SK-N-SH treated with all-trans-retinoic acid at 6 μM for 48 hours (cell line): ENCODE measurements around the gene C17orf107.

ENCODE experiments used
- ATAC-seq: fragments of 200-7000 bp; cut with Tn5 transposase; 3 replicates; pipeline ENCODE4 v1.9.1; 2020; ENCODE audit warnings: mild to moderate bottlenecking, moderate library complexity
- ARNTL ChIP-seq: fragments of 450-650 bp; formaldehyde crosslinking; IDR thresholded peaks from 2 replicates; pipeline ENCODE4 v1.5.0; 2020; ENCODE audit warnings: low read depth, mild to moderate bottlenecking, moderate library complexity, borderline replicate concordance
- BACH2 ChIP-seq: fragments of 250-450 bp; sonication (Bioruptor Pico); IDR thresholded peaks from 2 replicates; pipeline ENCODE4 v1.9.0; 2021; ENCODE audit warnings: mild to moderate bottlenecking, borderline replicate concordance
- CREB5 ChIP-seq: fragments of 250-450 bp; sonication (Bioruptor Pico); IDR thresholded peaks from 2 replicates; pipeline ENCODE4 v1.5.1; 2020; ENCODE audit warnings: low read depth, mild to moderate bottlenecking, moderate library complexity
- CSDC2 ChIP-seq: fragments of 250-450 bp; sonication (Bioruptor Pico); IDR thresholded peaks from 2 replicates; pipeline ENCODE4 v1.5.0; 2020; ENCODE audit warnings: mild to moderate bottlenecking, moderate library complexity
- GLIS3 ChIP-seq: fragments of 250-450 bp; sonication (Bioruptor Pico); IDR thresholded peaks from 2 replicates; pipeline ENCODE4 v1.5.0; 2020; ENCODE audit warnings: mild to moderate bottlenecking, moderate library complexity
- ISL1 ChIP-seq: fragments of 250-450 bp; sonication (Bioruptor Pico); IDR thresholded peaks from 2 replicates; pipeline ENCODE4 v2.1.2; 2022; ENCODE audit warnings: mild to moderate bottlenecking, moderate library complexity
- POU6F1 ChIP-seq: fragments of 250-450 bp; sonication (Bioruptor Pico); IDR thresholded peaks from 2 replicates; pipeline ENCODE4 v1.8.0; 2021; ENCODE audit warnings: low read depth, mild to moderate bottlenecking, moderate library complexity, borderline replicate concordance
- PPARA ChIP-seq: fragments of 250-450 bp; sonication (Bioruptor Pico); IDR thresholded peaks from 2 replicates; pipeline ENCODE4 v1.5.0; 2020; ENCODE audit warnings: mild to moderate bottlenecking, borderline replicate concordance
- RARB ChIP-seq: fragments of 250-450 bp; sonication (Bioruptor Pico); IDR thresholded peaks from 2 replicates; pipeline ENCODE4 v1.8.0; 2021; ENCODE audit warnings: mild to moderate bottlenecking, moderate library complexity
- TCF4 ChIP-seq: fragments of 250-450 bp; sonication (Bioruptor Pico); IDR thresholded peaks from 2 replicates; pipeline ENCODE4 v1.8.0; 2021; ENCODE audit warnings: mild to moderate bottlenecking, moderate library complexity, borderline replicate concordance
- TOX ChIP-seq: fragments of 250-450 bp; sonication (Bioruptor Pico); IDR thresholded peaks from 2 replicates; pipeline ENCODE4 v1.8.0; 2021; ENCODE audit warnings: mild to moderate bottlenecking, moderate library complexity, borderline replicate concordance
- TSHZ2 ChIP-seq: fragments of 250-450 bp; sonication (Bioruptor Pico); IDR thresholded peaks from 2 replicates; pipeline ENCODE4 v1.5.0; 2020; ENCODE audit warnings: mild to moderate bottlenecking, moderate library complexity
- ZFP3 ChIP-seq: fragments of 250-450 bp; sonication (Bioruptor Pico); IDR thresholded peaks from 2 replicates; pipeline ENCODE4 v1.5.0; 2020; ENCODE audit warnings: mild to moderate bottlenecking, moderate library complexity
- ZFP30 ChIP-seq: fragments of 450-650 bp; formaldehyde crosslinking; IDR thresholded peaks from 2 replicates; pipeline ENCODE4 v1.5.0; 2022; ENCODE audit warnings: mild to moderate bottlenecking, moderate library complexity
- ZNF565 ChIP-seq: fragments of 450-650 bp; formaldehyde crosslinking; conservative IDR thresholded peaks from 2 replicates; pipeline ENCODE4 v1.5.0; 2020; ENCODE audit warnings: low read depth, mild to moderate bottlenecking, moderate library complexity
- ZNF70 ChIP-seq: fragments of 450-650 bp; formaldehyde crosslinking; IDR thresholded peaks from 2 replicates; pipeline ENCODE4 v1.5.0; 2020; ENCODE audit warnings: mild to moderate bottlenecking, moderate library complexity
- ZNF8 ChIP-seq: fragments of 450-650 bp; formaldehyde crosslinking; IDR thresholded peaks from 2 replicates; pipeline ENCODE4 v1.5.0; 2020; ENCODE audit warnings: mild to moderate bottlenecking, moderate library complexity
- TF ChIP-seq, protein P1 (sequence below): fragments of 250-450 bp; sonication (Bioruptor Pico); IDR thresholded peaks from 2 replicates; pipeline ENCODE4 v1.8.0; 2020; ENCODE audit warnings: mild to moderate bottlenecking, moderate library complexity, borderline replicate concordance

Gene C17orf107

DNA sequence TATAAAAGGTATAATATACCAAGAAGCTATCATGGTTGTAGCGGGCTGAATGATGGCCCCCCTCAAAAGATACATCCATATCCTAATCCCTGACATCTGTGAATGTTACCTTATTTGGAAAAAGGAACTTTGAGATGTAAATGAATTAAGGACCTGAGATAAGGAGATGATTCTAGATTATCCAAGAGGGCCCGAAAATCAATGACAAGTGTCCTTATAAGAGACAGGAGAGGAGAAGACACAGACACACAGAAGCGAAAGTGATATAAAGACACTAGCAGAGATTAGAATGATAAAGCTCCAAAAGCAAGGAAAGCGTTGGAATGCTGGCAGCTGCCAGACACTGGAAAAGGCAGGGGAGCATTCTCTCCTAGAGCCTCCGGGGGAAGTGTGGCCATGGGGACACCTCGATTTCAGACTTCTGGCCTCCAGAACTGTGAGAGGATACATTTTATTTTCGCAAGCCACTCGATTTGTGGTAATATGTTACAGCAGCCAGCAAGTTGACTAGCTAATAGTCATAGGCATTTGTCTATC, 20.2 kb downstream of the C17orf107 start:
- TF ChIP-seq TCF4 (CRISPR knock-in tag) (peak; percentile 30; the same call in 1 of the 2 replicates), ZNF70 (CRISPR knock-in tag) (no peak), RARB (no peak), CREB5 (CRISPR knock-in tag) (no peak), CSDC2 (CRISPR knock-in tag) (no peak), TSHZ2 (CRISPR knock-in tag) (no peak)
- TF ChIP-seq, protein P1, sequence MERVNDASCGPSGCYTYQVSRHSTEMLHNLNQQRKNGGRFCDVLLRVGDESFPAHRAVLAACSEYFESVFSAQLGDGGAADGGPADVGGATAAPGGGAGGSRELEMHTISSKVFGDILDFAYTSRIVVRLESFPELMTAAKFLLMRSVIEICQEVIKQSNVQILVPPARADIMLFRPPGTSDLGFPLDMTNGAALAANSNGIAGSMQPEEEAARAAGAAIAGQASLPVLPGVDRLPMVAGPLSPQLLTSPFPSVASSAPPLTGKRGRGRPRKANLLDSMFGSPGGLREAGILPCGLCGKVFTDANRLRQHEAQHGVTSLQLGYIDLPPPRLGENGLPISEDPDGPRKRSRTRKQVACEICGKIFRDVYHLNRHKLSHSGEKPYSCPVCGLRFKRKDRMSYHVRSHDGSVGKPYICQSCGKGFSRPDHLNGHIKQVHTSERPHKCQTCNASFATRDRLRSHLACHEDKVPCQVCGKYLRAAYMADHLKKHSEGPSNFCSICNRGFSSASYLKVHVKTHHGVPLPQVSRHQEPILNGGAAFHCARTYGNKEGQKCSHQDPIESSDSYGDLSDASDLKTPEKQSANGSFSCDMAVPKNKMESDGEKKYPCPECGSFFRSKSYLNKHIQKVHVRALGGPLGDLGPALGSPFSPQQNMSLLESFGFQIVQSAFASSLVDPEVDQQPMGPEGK (CRISPR knock-in tag), result no peak
- ATAC-seq, result peak; percentile 48

DNA sequence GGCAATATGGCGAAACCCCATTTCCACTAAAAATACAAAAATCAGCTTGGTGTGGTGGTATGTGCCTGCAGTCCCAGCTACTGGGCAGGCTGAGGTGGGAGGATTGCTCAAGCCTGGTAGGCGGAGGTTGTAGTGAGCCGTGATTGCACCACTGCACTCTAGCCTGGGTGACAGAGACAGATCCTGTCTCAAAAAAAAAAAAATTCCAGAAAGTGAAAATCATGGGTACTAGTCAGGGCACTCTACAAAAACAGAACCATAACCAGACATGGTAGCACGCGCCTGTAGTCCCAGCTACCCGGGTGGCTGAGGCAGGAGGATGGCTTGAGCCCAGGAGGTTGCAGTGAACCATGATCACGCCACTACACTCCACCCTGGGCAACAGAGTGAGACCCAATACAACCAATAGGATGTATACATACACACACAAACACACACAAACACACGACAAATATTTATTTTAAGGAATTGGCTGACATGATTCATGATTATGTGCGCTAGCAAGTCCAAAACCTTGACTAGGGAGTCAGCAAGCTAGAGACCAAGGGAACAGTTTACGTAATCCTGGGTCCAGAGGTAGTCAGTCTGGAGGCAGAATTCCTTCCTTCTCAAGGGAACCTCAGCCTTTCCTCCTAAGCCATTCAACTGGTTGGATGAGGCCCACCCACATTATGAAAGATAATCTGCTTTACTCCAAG, 21.2 kb downstream of the C17orf107 start:
- ATAC-seq, result no peak; the same call in 2 of the 3 replicates
- TF ChIP-seq GLIS3 (CRISPR knock-in tag) (no peak), ZFP3 (CRISPR knock-in tag) (no peak), TSHZ2 (CRISPR knock-in tag) (no peak), TOX (CRISPR knock-in tag) (no peak), ZNF8 (CRISPR knock-in tag) (no peak), ZNF70 (CRISPR knock-in tag) (no peak), ARNTL (CRISPR knock-in tag) (no peak), ZNF565 (CRISPR knock-in tag) (no peak)

GRCh38 chr17:4921320-4921719, 22.0 kb downstream of the C17orf107 start:
- no peak for ATAC-seq
- TF ChIP-seq RARB, result no peak
- no peak for TF ChIP-seq POU6F1 (CRISPR knock-in tag)
- no peak for TF ChIP-seq CREB5 (CRISPR knock-in tag)
- TF ChIP-seq, protein P1 (CRISPR knock-in tag), result no peak
- TF ChIP-seq GLIS3 (CRISPR knock-in tag), result no peak
- TF ChIP-seq ISL1, result no peak
- no peak for TF ChIP-seq ZNF70 (CRISPR knock-in tag)
- no peak for TF ChIP-seq BACH2
- TF ChIP-seq TSHZ2 (CRISPR knock-in tag), result no peak
- no peak for TF ChIP-seq ARNTL (CRISPR knock-in tag)
- TF ChIP-seq ZFP30 (CRISPR knock-in tag), result no peak
- no peak for TF ChIP-seq TOX (CRISPR knock-in tag)
- TF ChIP-seq PPARA (CRISPR knock-in tag), result no peak
